H9 (cell line): Measurements from ENCODE around the gene SLC29A1. TPM values are rescaled to one million over a fixed set of nuclear protein-coding genes. Genes with fewer than 3 reads are reported as not detected.
A peak's percentile ranks its signal among the peaks of the same experiment; 100 is the strongest.

Experiments
- DNase-seq: peaks from one replicate; pipeline ENCODE4 v3.0.0-alpha.2; 2017
- H2AFZ ChIP-seq: one replicate; pipeline ENCODE4 v1.6.1; 2013; ENCODE audit warnings: mild to moderate bottlenecking, low read length, control low read depth, moderate library complexity
- H2AK5ac ChIP-seq: 2 replicates; pipeline ENCODE4 v1.6.1; 2013; ENCODE audit warnings: low read length, control low read depth, mixed read lengths; ENCODE audit not compliant: insufficient read length
- H2BK120ac ChIP-seq: one replicate; pipeline ENCODE4 v1.6.1; 2013; ENCODE audit warnings: low read depth, mild to moderate bottlenecking, low read length, control low read depth, inconsistent platforms; ENCODE audit not compliant: poor library complexity, severe bottlenecking
- H2BK12ac ChIP-seq: 2 replicates; pipeline ENCODE4 v1.6.1; 2013; ENCODE audit warnings: low read length, control low read depth, mixed read lengths, low read depth; ENCODE audit not compliant: insufficient read length
- H2BK15ac ChIP-seq: 2 replicates; pipeline ENCODE4 v1.6.1; 2013; ENCODE audit warnings: low read depth, low read length, control low read depth
- H2BK20ac ChIP-seq: one replicate; pipeline ENCODE4 v1.6.1; 2013; ENCODE audit warnings: low read depth, mild to moderate bottlenecking, low read length, control low read depth, inconsistent platforms; ENCODE audit not compliant: poor library complexity, severe bottlenecking
- H2BK5ac ChIP-seq: 2 replicates; pipeline ENCODE4 v1.6.1; 2013; ENCODE audit warnings: low read length, control low read depth, mixed read lengths; ENCODE audit not compliant: insufficient read length
- H3K14ac ChIP-seq: 2 replicates; pipeline ENCODE4 v1.6.1; 2013; ENCODE audit warnings: low read length, control low read depth; ENCODE audit not compliant: insufficient read depth
- H3K18ac ChIP-seq: 2 replicates; pipeline ENCODE4 v1.6.1; 2013; ENCODE audit warnings: low read depth, mild to moderate bottlenecking, mixed read lengths, low read length, control low read depth; ENCODE audit not compliant: insufficient read length
- H3K23ac ChIP-seq: 2 replicates; pipeline ENCODE4 v1.6.1; 2013; ENCODE audit warnings: low read length, control low read depth, mixed read lengths, low read depth; ENCODE audit not compliant: insufficient read length
- H3K23me2 ChIP-seq: 2 replicates; pipeline ENCODE4 v1.6.1; 2013; ENCODE audit warnings: low read depth, mild to moderate bottlenecking, mixed read lengths, low read length, control low read depth; ENCODE audit not compliant: insufficient read length, poor library complexity, severe bottlenecking
- H3K27ac ChIP-seq: 2 replicates; pipeline ENCODE4 v1.5.1; 2013; ENCODE audit warnings: low read length, control low read depth, mixed read lengths, low read depth; ENCODE audit not compliant: insufficient read length
- H3K27me3 ChIP-seq: 2 replicates; pipeline ENCODE4 v1.6.1; 2013; ENCODE audit warnings: low read length, control low read depth, inconsistent platforms; ENCODE audit not compliant: insufficient read depth
- H3K4ac ChIP-seq: 2 replicates; pipeline ENCODE4 v1.6.1; 2013; ENCODE audit warnings: low read depth, mild to moderate bottlenecking, control low read depth, inconsistent platforms, low read length, moderate library complexity
- H3K4me1 ChIP-seq: 2 replicates; pipeline ENCODE4 v1.6.1; 2013; ENCODE audit warnings: low read length, control low read depth, inconsistent platforms; ENCODE audit not compliant: insufficient read depth
- H3K4me2 ChIP-seq: 2 replicates; pipeline ENCODE4 v1.6.1; 2013; ENCODE audit warnings: low read length, control low read depth, mixed read lengths; ENCODE audit not compliant: insufficient read length, insufficient read depth
- H3K56ac ChIP-seq: 2 replicates; pipeline ENCODE4 v1.6.1; 2013; ENCODE audit warnings: low read depth, mild to moderate bottlenecking, mixed read lengths, low read length, control low read depth; ENCODE audit not compliant: insufficient read length
- H3K79me1 ChIP-seq: 2 replicates; pipeline ENCODE4 v1.6.1; 2013; ENCODE audit warnings: low read depth, mild to moderate bottlenecking, moderate library complexity, low read length, control low read depth, inconsistent platforms; ENCODE audit not compliant: insufficient read depth, poor library complexity, severe bottlenecking
- H3K79me2 ChIP-seq: 2 replicates; pipeline ENCODE4 v1.6.1; 2013; ENCODE audit warnings: low read length, control low read depth, inconsistent platforms; ENCODE audit not compliant: insufficient read depth
- H3K9ac ChIP-seq: 2 replicates; pipeline ENCODE4 v1.6.1; 2013; ENCODE audit warnings: low read length, control low read depth, mixed read lengths; ENCODE audit not compliant: insufficient read length; ENCODE audit errors: extremely low read depth
- H3K9me3 ChIP-seq: one replicate; pipeline ENCODE4 v1.6.1; 2013; ENCODE audit warnings: low read depth, low read length, inconsistent platforms; ENCODE audit not compliant: control insufficient read depth
- H3T11ph ChIP-seq: one replicate; pipeline ENCODE4 v1.6.1; 2013; ENCODE audit warnings: mild to moderate bottlenecking, low read length, control low read depth, inconsistent platforms
- H4K20me1 ChIP-seq: one replicate; pipeline ENCODE4 v1.6.1; 2013; ENCODE audit not compliant: control insufficient read depth, insufficient read length, insufficient read depth
- H4K5ac ChIP-seq: 2 replicates; pipeline ENCODE4 v1.6.1; 2013; ENCODE audit warnings: low read depth, mild to moderate bottlenecking, mixed read lengths, low read length, control low read depth; ENCODE audit not compliant: insufficient read length
- H4K8ac ChIP-seq: replicated peaks from 2 replicates; pipeline ENCODE4 v1.6.1; 2013; ENCODE audit warnings: low read length, control low read depth, mixed read lengths, low read depth; ENCODE audit not compliant: insufficient read length
- H4K91ac ChIP-seq: 2 replicates; pipeline ENCODE4 v1.6.1; 2013; ENCODE audit warnings: low read depth, mild to moderate bottlenecking, moderate library complexity, mixed read lengths, low read length, control low read depth; ENCODE audit not compliant: insufficient read length
- H3K27ac Mint-ChIP-seq, 3 experiments: 2 replicates in 2 of 3; 3 replicates in 1 of 3; pipeline ENCODE4 v1.8.0; 2020 to 2021; ENCODE audit warnings: mixed read lengths in 3 of 3, mild to moderate bottlenecking in 1 of 3, moderate library complexity in 1 of 3
- H3K27me3 Mint-ChIP-seq: 2 replicates; pipeline ENCODE4 v1.8.0; 2021; ENCODE audit warnings: low read depth, mild to moderate bottlenecking, moderate library complexity, mixed read lengths
- H3K36me3 Mint-ChIP-seq, 3 experiments: 2 replicates in 2 of 3; 3 replicates in 1 of 3; pipeline ENCODE4 v1.8.0; 2020 to 2021; ENCODE audit warnings: low read depth in 3 of 3, mixed read lengths in 3 of 3; ENCODE audit not compliant: insufficient read depth in 1 of 3
- H3K4me1 Mint-ChIP-seq, 2 experiments: 2 replicates each; pipeline ENCODE4 v1.8.0; 2020; ENCODE audit warnings: mixed read lengths in 2 of 2
- H3K4me3 Mint-ChIP-seq, 2 experiments: 2 replicates in 1 of 2; 3 replicates in 1 of 2; pipeline ENCODE4 v1.8.0; 2020 to 2021; ENCODE audit warnings: mild to moderate bottlenecking in 2 of 2, mixed read lengths in 2 of 2, moderate library complexity in 1 of 2
- H3K9me3 Mint-ChIP-seq, 2 experiments: 2 replicates in 1 of 2; 3 replicates in 1 of 2; pipeline ENCODE4 v1.8.0; 2020; ENCODE audit warnings: mild to moderate bottlenecking in 2 of 2, mixed read lengths in 2 of 2, moderate library complexity in 1 of 2
- WGBS: extraction: QIAGEN DNeasy Blood & Tissue Kit; methylation state at CpG from one replicate; pipeline ENCODE4 v1.1.7; 2013; ENCODE audit warnings: missing lambda C conversion rate, low lambda C conversion rate, mixed read lengths; ENCODE audit not compliant: insufficient read length; ENCODE audit errors: extremely low coverage; 5-methylcytosine and 5-hydroxymethylcytosine counted together
- total RNA-seq: library from RNA; stranded (reverse); gene quantifications from 2 replicates; pipeline ENCODE4 v1.2.1, GENCODE V29; 2021
- TF ChIP-seq, protein P1 (sequence below): fragments of 200-600 bp; sonication (generic); conservative IDR thresholded peaks from 3 replicates; pipeline ENCODE4 v1.8.0; 2021; ENCODE audit warnings: antibody characterized with exemption, mild to moderate bottlenecking

The SLC29A1 gene
- total RNA-seq, 1 experiment from 2014 or later = 124 TPM

DNA sequence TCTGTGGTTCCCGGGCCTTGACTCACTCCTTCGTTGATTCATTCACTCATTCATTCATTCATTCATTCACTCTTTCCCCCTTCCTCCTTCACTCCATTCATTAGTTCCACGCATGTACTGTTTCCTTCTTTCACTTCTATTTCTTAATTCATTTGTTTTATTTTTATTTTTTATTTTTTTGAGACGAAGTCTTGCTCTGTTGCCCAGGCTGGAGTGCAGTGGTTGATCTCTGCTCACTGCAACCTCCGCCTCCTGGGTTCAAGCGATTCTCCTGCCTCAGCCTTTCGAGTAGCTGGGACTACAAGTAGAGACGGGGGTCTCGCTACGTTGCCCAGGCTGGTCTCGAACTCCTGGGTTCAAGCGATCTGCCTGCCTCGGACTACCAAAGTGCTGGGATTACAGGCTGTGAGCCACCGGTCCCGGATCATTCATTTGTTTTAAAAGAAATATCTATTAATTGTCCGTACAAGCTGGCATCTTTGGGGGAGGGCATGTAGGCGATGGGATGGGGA is 42.4 kb downstream of the SLC29A1 start:
- Mint-ChIP-seq H3K27ac (peak overlapping the region in 1 of 3 experiments; percentile 40; a peak in 1 of 7 replicates), H3K4me1 (peaks cover 42 to 49% of the 10 kb centered on the region in 2 experiments), H3K27me3 (peaks cover 23% of the 10 kb centered on the region), H3K9me3 (no peaks in the 10 kb centered on the region; a peak in 1 of 5 replicates), H3K36me3 (no peaks in the 10 kb centered on the region; a peak in 2 of 7 replicates), H3K4me3 (peak overlapping the region; percentile 79 to 88)
- Histone ChIP-seq H2AK5ac (no peak overlapping the region), H4K8ac (no peak overlapping the region), H3K4ac (no peak overlapping the region), H3K79me1 (no peaks in the 10 kb centered on the region), H3K9ac (no peak overlapping the region), H4K20me1 (no peaks in the 10 kb centered on the region), H3K4me2 (peak overlapping the region; percentile 84), H3K9me3 (no peaks in the 10 kb centered on the region), H3K23ac (no peak overlapping the region), H2BK15ac (no peak overlapping the region), H3K27me3 (peaks cover 7% of the 10 kb centered on the region; the same call in 1 of the 2 replicates), H2BK120ac (no peak overlapping the region), H3K23me2 (peaks cover 18% of the 10 kb centered on the region), H4K91ac (no peak overlapping the region), H2AFZ (no peak overlapping the region), H3K79me2 (no peaks in the 10 kb centered on the region), H3K18ac (no peak overlapping the region), H4K5ac (no peak overlapping the region), H3K27ac (no peak overlapping the region), H3K14ac (no peak overlapping the region), H2BK12ac (no peak overlapping the region), H2BK20ac (no peak overlapping the region), H2BK5ac (no peak overlapping the region), H3T11ph (no peak overlapping the region), H3K56ac (no peak overlapping the region), H3K4me1 (peaks cover 8% of the 10 kb centered on the region; the same call in 1 of the 2 replicates)
- no peak for DNase-seq
- WGBS = 100% methylated on average over 1 of the region's 17 CpGs
- TF ChIP-seq, protein P1, sequence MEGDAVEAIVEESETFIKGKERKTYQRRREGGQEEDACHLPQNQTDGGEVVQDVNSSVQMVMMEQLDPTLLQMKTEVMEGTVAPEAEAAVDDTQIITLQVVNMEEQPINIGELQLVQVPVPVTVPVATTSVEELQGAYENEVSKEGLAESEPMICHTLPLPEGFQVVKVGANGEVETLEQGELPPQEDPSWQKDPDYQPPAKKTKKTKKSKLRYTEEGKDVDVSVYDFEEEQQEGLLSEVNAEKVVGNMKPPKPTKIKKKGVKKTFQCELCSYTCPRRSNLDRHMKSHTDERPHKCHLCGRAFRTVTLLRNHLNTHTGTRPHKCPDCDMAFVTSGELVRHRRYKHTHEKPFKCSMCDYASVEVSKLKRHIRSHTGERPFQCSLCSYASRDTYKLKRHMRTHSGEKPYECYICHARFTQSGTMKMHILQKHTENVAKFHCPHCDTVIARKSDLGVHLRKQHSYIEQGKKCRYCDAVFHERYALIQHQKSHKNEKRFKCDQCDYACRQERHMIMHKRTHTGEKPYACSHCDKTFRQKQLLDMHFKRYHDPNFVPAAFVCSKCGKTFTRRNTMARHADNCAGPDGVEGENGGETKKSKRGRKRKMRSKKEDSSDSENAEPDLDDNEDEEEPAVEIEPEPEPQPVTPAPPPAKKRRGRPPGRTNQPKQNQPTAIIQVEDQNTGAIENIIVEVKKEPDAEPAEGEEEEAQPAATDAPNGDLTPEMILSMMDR = no peak
